Stimulated activated CD4-positive, alpha-beta T cell treated with anti-CD3 and anti-CD28 coated beads, Interleukin-4, amount 100 ng/mL, for 48 hours (primary cell): Measurements from ENCODE around the gene SIRT7.

Experiments used
- DNase-seq, 2 donors: peaks; one replicate each; pipeline ENCODE4 v3.0.0-alpha.2; 2020; ENCODE audit warnings: low read depth in 2 of 2

SIRT7 gene

DNA sequence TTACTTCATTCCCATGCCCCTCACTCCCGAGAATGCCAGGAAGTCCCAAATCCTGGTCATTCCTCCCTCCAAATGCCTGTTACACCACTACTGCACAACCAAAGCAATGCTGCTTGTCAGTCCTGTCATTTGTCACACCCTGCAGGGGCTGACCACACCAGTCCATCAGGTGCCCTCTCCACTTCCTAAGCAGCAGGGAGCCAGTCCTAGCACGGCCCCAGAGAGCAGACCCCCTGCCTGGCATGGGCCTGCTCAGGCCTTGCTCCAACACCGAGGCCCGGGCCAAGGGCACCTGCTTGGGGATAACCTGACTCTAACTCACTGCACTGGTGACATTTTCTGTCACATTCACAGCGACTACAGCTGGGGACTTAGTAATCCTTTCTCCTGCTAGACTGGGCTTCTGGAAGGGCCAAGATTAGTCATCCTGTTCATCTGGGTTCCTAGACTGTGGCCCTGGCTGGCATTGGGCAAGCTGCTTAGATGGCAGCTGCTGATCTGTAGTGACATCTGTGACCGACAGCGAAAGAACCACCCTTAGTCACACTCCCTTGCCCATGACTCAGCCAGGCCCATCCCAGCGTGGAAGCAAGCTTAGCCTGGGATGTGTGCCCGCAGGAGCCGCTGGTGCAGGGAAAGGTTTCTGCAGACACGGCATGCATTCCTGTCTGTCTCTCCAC is 32.0 kb downstream of the SIRT7 start:
- DNase-seq: no peak

DNA sequence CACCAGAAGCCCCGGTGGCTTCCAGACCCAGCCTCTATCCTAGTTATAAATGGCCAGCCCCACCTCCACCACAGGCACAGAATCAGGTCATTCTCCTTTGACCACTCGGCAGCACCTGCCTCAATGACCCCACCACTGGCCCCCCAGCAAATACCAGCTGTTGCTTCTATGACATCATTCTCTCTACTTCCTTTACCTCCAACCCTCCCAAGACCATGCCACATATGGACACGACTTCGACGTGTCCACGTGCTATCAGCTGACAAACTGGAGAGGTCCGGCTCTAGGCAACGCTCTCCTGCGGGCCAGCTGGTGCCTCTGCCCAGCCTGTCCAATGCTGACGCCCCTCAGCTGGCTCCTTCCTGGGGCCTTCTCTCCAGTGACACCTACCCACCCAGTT is 32.5 kb downstream of the SIRT7 start:
- DNase-seq: no peak

DNA sequence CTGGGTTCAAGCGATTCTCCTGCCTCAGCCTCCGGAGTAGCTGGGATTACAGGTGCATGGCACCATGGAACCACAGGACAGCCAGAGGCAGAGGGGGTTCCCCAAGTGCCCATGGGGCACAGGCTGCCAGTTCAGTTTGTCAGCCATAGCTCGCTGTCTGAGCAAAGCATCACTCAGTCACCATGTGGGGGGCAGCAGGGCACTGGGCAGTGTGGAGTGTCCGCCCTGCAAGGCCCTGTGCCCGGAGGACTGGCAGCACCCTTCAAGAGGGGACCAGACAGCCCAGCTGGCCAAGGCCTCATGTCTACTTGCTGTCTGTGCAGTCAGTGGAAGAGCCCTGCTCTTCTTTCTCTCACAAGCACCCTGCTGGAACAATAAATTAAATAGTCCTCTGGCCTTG is 33.0 kb downstream of the SIRT7 start:
- no peak for DNase-seq

DNA sequence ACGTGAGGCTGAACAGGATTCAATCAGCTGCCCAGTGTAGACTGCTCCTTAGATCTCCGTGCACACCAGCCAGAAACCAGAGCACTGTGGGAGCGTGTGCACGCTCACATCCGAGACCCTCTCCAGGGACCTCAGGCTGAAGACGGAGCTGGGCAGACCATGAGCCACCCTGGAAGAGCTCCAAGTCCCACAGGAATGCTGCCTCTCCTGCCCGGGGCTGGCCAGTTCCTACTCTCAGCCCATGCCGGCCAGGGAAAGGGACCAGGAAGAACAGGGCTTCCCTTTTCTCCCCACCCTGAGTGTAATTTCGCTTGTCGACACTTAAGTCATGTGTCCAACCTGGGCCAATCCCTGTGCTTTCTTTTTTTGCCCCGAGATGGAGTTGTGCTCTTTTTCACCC is 33.5 kb downstream of the SIRT7 start:
- DNase-seq: no peak

DNA sequence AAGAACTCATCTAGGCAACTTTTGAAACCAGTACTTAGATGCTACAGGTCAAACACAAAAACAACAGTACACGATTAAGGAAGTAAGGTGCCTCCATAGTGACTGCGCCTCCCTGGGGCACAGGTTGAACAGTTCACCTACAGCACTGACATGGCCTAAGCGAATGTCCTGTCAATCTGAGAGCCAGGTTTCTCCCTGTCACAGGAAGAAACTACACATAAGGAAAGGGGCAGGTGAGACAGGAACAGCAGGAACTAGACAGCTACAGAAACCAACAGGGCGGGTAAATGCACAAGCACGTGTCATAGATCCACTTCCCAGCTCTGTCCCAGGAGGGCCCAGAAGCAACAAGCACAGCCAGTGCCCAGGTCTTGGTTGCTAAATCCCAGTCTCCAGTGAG is 38.9 kb downstream of the SIRT7 start:
- DNase-seq: no peak

DNA sequence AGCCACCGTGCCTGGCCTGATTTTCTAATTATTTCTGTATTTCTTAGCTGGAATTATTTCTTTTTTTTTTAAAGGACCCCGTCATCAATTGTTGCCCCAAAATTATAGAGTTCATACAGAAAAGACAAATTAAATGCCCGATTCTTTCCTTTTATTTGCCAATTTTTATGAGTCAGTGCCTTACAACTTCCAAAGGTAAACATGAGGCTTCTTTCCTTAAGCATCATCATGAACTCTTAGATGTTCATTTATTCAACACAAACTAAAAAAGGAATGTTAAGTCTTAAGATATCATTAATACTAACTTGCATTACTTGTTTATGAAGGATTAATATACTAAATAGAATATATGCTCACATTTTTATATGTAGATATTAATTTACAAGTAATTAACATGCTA is 39.7 kb downstream of the SIRT7 start:
- DNase-seq: no peak

DNA sequence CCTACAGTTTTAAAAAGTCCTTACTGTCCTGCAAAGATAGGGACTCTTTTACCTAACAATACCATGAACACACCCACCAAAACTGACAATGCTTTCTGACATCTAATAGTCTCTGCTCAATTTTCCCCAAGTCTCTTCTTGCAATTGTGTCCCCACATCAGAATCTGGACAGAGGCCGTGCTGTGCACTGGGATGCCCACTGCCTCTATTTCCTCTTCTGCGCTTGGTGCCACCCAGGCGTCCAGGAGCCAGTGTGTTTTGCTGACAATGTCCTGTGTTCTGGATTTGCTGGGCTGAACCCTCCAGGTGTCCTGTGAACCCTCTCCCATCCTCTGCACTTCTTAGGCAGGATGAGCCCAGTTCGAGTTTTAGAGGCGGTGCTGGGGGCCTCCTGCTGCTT is 40.4 kb downstream of the SIRT7 start:
- DNase-seq: no peak

DNA sequence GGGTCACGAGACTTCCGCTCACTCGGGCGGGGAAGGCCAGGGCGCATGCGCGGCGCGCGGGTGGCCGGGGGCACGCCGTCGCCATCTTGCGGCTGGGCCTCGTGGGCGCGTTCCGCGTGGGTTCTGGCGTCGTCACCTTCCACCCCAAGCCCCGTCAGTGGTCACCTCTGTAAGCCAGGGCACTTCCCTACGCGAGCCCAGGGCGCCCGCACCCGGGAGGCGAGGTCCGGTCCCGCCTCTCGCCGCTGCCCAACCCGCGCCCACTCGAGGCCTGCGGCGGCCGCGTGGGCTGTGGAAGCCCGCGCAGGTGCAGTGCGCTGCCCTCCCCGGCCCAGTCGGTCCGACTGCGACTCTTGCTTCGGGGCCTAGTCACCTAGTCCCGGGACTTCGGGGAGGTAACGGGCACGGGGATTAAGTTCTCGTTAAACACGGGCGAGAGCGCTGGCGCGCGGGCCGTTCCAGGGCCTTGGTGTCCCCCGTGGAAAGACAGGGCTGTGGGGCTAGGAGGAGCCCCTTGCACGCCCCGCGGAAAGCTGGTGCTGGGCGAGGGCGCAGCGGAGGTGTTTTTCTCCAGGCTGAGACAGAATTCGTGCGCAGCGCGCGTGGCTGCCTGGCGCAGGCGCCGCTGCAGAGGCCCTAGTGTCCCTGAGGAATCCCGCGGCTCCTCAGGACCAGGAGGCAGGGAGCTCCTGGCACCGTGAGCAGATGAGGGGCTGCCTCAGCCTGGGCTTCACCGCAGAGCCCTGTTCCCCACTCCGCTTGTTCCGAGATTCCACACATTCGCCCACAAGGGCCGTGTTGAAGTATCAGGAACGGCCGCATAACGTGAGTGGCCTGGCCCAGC is 46.4 kb downstream of the SIRT7 start:
- DNase-seq: peak; percentile 94

DNA sequence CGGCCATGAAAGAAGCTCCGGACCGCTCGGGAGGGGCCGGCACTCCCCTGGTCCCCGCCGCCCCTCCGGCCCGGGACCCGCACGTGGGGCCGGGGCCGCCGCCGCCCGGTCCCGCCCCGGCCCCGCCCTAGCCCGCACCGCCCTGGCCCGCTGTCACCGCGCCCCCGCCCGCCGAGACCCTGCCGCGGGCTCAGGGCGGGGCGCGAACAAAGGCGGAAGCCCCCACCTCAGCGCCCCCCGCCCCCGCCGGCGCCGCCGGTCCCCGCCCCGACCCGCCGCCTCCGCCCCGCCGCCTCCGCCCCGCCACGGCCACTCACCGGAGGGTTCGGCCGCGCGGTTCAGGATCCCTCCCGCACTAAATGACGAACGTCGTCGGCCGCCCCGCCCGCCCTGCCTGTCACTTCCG is 47.0 kb downstream of the SIRT7 start, which contains the start of gene ARHGDIA:
Gene ARHGDIA, minus strand, starts transcription at position 357 of the 406 bp plus-strand sequence. CDS start 1,407 bp downstream, outside the sequence.
- DNase-seq: no peak

DNA sequence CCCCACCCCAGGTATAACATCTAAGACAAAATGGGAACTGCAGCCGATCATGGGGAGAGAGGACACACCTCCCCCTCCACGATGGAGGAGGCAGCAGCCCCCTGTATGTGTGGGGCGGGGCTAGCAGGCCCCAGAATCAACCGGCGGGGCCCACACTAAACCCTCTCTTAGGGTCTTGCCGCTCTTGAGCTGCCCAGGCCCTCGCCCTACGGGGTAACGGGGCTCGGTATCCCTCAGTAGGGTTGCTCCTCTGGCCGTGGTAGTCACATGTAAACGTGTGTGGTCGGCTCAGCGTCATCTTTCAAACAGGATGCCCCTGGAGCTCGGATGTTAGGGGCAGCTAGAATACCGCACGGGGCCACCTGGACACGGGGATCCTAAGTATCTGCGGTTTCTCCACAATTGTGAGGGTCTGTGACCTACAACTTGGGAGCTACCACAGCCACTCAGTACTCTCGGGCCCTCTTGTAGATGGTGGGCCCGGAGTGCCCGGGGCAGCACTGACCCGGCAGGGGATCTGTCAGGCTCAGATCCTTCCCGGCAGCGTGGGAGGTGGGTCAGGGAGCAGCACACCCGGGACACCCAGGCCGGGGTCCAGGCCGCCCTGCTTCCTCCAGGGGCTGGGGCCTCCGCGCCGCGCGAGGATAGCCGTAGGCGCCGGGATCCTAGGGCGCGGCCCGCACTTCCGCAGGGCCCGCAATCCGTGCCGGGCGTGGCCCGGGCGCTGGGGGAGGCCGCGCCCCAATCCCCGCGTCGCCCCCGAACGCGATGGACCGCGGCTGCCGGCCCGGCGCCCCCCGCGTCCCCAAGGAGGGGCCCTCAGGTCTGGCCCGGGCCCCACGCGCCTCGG is 47.6 kb downstream of the SIRT7 start:
- no peak for DNase-seq

DNA sequence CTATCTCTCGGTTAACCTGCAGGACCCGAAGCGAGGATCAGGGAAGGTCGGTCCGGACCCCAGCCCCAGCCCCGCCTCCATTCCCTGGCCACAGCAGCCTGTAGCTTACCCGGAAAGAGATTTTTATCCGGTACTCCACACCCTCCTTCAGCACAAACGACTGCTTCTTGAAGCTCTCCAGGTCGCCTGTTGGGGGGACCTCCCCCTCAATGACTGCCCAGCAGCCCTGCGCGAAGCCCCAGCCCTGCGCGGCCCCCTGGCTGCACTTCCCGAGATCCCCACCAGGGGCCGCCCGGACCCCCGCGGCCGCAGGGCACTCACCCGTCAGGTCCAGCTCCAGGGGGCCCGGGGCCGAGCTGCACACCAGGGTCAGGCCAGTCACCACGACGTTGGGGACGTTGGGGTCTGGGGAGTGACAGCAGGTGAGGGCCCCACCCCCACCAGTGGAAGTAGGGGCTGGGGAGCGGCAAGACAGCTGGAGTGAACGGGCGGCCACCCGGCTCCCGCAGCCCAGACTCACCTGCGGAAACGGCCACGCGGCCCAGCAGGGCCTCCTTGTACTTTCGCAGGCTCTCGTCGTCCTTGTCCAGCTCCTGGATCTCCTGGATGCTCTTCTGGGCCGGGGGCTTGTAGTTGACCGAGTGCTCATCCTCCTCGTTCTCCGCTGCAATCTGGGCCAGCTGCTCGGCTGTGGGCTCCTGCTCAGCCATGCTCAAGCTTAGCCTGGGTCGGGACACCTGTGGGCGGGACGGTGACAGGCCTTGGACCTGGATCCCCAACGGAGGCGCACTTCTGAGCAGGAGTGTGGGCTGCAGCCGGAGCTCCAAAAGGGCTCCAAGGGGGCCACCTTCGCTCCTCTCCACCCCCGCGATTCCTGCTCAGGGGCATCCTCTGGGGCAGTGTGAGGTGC is 48.5 kb downstream of the SIRT7 start:
- no peak for DNase-seq

DNA sequence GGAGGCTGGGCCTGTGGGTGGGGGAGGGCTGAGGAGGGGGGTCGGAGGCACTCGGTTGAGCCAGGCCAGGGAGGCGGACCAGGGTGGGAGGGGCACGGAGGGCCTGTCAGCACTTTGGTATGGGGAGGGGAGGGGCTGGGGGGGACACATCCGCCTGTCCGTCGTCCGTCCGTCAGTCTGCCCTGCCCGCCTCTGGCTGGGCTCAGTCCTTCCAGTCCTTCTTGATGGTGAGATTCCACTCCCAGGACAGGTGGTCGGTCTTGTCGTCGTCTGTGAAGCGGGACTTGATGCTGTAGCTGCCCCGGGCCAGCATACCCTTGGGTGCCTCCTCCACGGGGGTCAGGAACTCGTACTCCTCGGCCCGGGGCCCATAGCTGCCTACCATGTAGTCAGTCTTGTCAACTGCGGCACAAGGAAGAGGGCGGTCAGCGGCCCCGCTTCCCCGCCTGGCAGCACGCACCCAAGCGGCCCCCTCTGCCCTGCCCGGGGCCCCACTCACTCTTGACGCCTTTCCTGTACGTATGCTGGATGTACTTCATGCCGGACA is 49.2 kb downstream of the SIRT7 start:
- no peak for DNase-seq

DNA sequence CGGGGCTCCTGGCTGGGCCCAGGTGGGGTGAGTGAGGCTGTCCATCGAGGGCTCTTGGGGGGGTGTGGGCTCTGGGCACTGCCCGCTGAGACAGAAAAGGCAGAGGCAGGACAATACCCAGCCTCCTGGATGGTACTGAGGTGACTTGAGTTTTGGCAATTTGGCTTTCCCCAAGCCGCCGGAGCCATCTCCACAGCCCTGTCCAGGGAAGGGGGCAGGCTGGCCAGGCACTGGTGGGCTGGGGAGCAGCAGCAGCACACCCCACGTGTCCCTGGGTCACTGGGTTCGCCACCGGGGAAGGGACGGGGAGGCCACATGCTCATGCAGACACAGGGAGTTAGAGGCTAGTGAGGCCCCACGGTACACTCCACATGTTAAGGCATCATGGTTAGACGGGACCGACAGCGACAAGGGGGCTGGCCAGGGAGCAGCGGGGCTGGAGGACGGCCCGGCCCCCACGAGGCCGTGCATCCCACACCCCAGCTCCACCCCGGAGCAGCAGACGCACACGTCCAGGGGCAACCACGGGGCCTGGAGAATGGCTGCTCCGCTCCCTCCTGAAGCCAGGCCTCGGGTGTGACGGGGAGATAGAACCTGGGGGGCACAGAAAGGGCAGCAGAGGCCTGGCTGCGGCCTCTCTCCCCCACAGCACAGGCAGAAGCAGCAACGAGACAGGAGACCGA is 49.8 kb downstream of the SIRT7 start:
- DNase-seq: no peak

DNA sequence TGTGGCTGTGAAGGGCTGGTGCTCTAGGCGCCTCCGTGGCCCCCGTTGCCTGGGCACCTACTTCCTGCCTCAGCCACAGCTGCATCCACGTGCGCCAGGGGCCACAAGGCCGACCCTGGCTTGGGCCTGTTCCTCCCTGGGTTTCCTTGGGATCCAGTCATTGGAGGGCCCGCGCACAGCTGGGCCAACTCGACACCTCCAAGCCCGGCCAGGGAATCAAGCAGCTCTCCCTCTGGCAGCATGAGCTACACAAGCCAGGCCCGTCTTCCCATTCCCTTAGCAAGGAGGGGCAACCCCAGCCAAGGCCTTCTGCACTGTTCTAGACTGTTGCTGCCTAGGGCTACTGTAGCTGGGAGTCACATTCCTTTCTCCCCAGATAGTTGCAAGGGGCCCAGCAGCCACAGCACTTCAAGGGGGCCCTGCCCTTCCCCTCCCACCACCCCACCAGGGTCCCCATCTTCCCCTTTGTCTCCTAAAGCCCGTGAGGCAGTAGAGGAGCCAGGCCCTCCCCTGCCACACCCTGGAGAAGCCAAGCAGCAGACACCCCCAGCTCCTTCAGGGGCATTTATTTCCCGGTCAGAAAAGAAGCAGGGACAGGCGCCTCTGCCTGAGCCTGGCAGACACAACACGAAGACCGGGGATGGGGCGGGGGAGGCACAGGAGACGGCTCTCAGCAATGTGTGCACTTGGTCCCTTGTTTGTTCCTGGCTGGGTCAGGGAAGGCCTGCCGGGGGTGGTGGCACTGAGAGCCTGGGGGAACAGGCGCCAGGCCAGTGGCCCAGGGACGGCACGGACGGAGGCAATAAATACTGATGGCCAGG is 50.6 kb downstream of the SIRT7 start:
- DNase-seq: no peak

DNA sequence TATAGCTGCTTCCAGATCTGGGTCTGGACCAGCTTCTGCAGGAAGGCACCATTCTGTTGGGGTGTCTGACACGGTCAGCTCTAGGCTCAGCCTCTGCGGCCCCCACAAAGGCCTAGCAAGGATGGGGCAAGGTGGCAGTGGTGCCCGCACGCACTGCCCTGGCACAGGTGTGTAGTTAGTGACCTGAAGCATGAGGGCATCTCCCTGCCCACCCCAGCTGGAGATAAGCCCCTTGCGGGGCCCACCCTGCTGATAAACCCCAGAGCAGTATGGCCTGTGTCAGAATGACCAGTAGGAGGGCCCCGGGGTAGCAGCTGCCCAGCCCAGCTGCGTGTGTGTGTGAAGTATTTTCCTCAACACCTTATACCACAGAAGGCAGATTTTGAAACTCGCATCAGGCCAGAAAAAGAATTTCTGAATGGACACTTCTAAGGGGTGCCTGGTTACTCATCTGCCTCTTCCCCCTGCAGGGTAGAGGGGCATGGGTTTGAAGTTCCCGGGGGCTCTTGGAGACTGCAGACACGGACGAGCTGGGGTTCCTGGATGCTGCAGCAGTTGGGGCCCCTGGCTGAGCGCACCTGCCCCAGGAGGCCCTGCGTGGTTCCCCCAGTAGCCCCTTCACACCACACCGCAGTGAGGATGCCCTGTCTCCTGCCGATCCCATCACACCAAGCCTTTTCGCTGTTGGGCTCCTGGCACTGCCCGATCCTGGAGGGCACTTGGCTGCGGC is 51.4 kb downstream of the SIRT7 start:
- no peak for DNase-seq

DNA sequence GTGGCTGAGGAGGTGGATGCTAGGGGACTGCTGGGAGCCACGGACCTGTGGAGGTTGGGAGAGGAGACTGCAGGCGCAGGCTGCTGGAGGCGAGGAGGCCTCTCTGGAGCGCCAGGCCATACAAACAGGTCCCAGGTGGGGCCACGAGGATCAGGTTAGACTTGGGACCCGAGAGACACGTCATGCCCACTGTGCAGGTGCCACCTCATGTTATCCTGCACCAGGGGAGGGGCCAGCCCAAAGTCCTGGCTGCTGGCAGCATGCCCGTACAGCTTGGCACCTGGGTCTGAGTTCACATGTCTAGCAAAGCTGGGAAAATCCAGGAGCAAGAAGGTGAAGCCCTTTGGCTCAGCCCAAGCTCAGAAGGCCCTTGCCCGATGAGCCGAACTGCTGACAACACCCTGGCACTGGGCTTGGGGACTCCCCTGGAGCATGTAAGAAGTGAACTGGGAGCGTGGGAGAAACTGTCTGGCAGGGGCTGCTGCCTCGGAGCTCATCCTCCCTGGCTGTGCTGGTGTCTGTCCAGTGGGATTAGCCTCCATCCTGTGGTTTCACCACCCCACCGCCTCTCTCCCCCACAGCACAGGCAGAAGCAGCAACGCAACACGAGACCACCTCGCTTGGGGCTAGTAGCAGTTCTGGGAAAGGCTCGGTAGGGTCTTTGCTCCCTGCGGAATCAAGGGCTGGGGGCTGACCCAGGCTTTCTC is 52.1 kb downstream of the SIRT7 start:
- DNase-seq: no peak

DNA sequence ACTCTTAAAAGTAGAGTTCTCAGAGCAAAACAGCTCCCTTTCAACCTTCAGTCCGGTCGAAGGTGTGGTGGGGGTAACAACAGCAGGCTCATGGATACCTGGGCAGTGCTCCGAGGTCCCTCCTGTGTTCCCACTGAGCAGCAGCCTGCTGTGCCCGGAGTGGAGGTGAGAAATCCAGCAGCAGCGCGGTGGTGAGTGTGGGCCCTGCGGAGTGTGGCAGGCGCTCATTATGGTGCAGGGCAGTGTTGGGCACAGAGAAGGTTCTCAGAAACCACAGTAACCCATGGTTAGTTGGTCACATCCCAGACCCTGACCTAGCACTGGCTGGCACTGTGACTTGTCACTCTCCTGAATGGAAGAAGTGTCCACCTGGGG is 52.6 kb downstream of the SIRT7 start:
- no peak for DNase-seq
